Hepatocyte (in vitro differentiated cells): ENCODE data around the gene MARK1. TPM values are rescaled to one million over a fixed set of nuclear protein-coding genes. Genes with fewer than 3 reads are reported as not detected.

Experiments
- DNase-seq: peaks from one replicate; pipeline ENCODE4 v3.0.0-alpha.2; 2016; ENCODE audit warnings: low spot score
- H2AFZ ChIP-seq: fragments of 200-600 bp; sonication (generic); 2 replicates; pipeline ENCODE4 v1.6.0; 2016; ENCODE audit warnings: antibody characterized with exemption, mild to moderate bottlenecking
- H3K27ac ChIP-seq: fragments of 200-600 bp; sonication (generic); 2 replicates; pipeline ENCODE4 v1.5.1; 2016; ENCODE audit warnings: mild to moderate bottlenecking
- H3K27me3 ChIP-seq: fragments of 200-600 bp; sonication (generic); 2 replicates; pipeline ENCODE4 v1.6.1; 2016
- H3K36me3 ChIP-seq: fragments of 200-600 bp; sonication (generic); replicated peaks from 2 replicates; pipeline ENCODE4 v1.5.1; 2016; ENCODE audit warnings: low read depth; ENCODE audit not compliant: insufficient read depth
- H3K4me1 ChIP-seq: fragments of 200-600 bp; sonication (generic); 2 replicates; pipeline ENCODE4 v1.5.1; 2016; ENCODE audit warnings: mild to moderate bottlenecking, moderate library complexity; ENCODE audit not compliant: insufficient read depth
- H3K4me2 ChIP-seq: fragments of 200-600 bp; sonication (generic); 2 replicates; pipeline ENCODE4 v1.6.0; 2016
- H3K4me3 ChIP-seq: fragments of 200-600 bp; sonication (generic); 2 replicates; pipeline ENCODE4 v1.5.1; 2016; ENCODE audit warnings: mild to moderate bottlenecking
- H3K79me2 ChIP-seq: fragments of 200-600 bp; sonication (generic); 2 replicates; pipeline ENCODE4 v1.6.0; 2017; ENCODE audit warnings: mild to moderate bottlenecking
- H3K9me2 ChIP-seq: fragments of 200-600 bp; sonication (generic); replicated peaks from 2 replicates; pipeline ENCODE4 v1.6.0; 2017; ENCODE audit warnings: mild to moderate bottlenecking; ENCODE audit not compliant: insufficient read depth
- H3K9me3 ChIP-seq: fragments of 200-600 bp; sonication (generic); 2 replicates; pipeline ENCODE4 v1.5.1; 2016; ENCODE audit warnings: low read depth, mild to moderate bottlenecking
- H4K20me1 ChIP-seq: fragments of 200-600 bp; sonication (generic); 2 replicates; pipeline ENCODE4 v1.6.0; 2016; ENCODE audit warnings: mild to moderate bottlenecking; ENCODE audit not compliant: insufficient read depth, poor library complexity, severe bottlenecking
- EZH2 ChIP-seq: fragments of 200-600 bp; sonication (generic); IDR thresholded peaks from 2 replicates; pipeline ENCODE4 v1.6.1; 2016; ENCODE audit warnings: antibody characterized with exemption, mild to moderate bottlenecking, borderline replicate concordance
- EZH2phosphoT487 ChIP-seq: fragments of 200-600 bp; sonication (generic); IDR thresholded peaks from one replicate; pipeline ENCODE4 v1.6.1; 2018; ENCODE audit warnings: antibody characterized with exemption, mild to moderate bottlenecking, low read depth, moderate library complexity; ENCODE audit not compliant: unreplicated experiment, severe bottlenecking
- WGBS: methylation state at CpG from one replicate; pipeline ENCODE4 v1.1.6; 2016; ENCODE audit warnings: low lambda C conversion rate; ENCODE audit errors: missing lambda C conversion rate; 5-methylcytosine and 5-hydroxymethylcytosine counted together
- polyA plus RNA-seq: library from polyadenylated mRNA; unstranded; fragments of >200 nt; fragmentation: Nextera tagmentation; extraction: Ambion mirVana; gene quantifications from 2 replicates; pipeline ENCODE4 v1.2.1, GENCODE V29; 2016
- total RNA-seq: library from RNA; depleted of rRNA; stranded (reverse); fragments of >200 nt; gene quantifications from 2 replicates; pipeline ENCODE4 v1.2.3, GENCODE V29; 2014
- TF ChIP-seq, protein P1 (sequence below): fragments of 200-600 bp; sonication (generic); IDR thresholded peaks from 2 replicates; pipeline ENCODE4 v1.5.1; 2016; ENCODE audit warnings: antibody characterized with exemption, mild to moderate bottlenecking; ENCODE audit not compliant: poor library complexity

The MARK1 gene
- total and polyA plus RNA-seq, 2 experiments from 2014 or later: 1.9 to 7.1 TPM

DNA sequence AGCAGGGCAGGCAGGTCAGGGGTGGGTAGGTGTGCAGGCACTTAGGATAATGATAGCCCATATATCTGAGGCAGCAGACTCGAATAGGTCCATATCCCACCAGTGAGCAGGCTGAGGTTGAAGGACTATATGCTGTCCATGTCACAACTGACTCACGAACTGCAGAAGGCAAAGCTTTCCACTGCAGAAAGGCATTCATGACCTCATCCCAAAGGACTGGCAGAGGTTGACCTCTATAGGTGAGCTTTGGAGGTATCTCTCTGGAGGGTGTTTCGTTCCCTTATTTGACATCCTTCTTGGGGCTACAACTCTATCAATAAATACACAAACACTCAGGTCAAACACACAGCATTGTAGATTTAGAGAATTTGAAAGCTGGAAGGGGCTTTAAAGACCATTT, 42.8 kb upstream of the MARK1 start:
- peak overlapping the region; percentile 64 for H3K27ac ChIP-seq
- WGBS: 65% methylated on average over 3 of the region's 3 CpGs
- H3K4me1 ChIP-seq: peaks cover 10% of the 10 kb centered on the region
- no peaks in the 10 kb centered on the region for H3K9me2 ChIP-seq
- no peaks in the 10 kb centered on the region for H3K27me3 ChIP-seq
- TF ChIP-seq, protein P1, sequence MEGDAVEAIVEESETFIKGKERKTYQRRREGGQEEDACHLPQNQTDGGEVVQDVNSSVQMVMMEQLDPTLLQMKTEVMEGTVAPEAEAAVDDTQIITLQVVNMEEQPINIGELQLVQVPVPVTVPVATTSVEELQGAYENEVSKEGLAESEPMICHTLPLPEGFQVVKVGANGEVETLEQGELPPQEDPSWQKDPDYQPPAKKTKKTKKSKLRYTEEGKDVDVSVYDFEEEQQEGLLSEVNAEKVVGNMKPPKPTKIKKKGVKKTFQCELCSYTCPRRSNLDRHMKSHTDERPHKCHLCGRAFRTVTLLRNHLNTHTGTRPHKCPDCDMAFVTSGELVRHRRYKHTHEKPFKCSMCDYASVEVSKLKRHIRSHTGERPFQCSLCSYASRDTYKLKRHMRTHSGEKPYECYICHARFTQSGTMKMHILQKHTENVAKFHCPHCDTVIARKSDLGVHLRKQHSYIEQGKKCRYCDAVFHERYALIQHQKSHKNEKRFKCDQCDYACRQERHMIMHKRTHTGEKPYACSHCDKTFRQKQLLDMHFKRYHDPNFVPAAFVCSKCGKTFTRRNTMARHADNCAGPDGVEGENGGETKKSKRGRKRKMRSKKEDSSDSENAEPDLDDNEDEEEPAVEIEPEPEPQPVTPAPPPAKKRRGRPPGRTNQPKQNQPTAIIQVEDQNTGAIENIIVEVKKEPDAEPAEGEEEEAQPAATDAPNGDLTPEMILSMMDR: peak; percentile 5
- no peak for TF ChIP-seq EZH2phosphoT487
- H3K79me2 ChIP-seq: no peaks in the 10 kb centered on the region
- DNase-seq: peak; percentile 30
- H3K36me3 ChIP-seq: no peaks in the 10 kb centered on the region
- H3K4me3 ChIP-seq: no peak overlapping the region
- H3K4me2 ChIP-seq: no peak overlapping the region
- no peaks in the 10 kb centered on the region for H4K20me1 ChIP-seq
- no peak overlapping the region for H2AFZ ChIP-seq
- H3K9me3 ChIP-seq: no peaks in the 10 kb centered on the region

GRCh38 chr1:220485791-220486190, 42.1 kb upstream of the MARK1 start:
- H3K27me3 ChIP-seq: no peaks in the 10 kb centered on the region
- no peaks in the 10 kb centered on the region for H3K36me3 ChIP-seq
- H3K4me2 ChIP-seq: no peak overlapping the region
- H3K79me2 ChIP-seq: no peaks in the 10 kb centered on the region
- no peak overlapping the region for H3K4me3 ChIP-seq
- no peak overlapping the region for H2AFZ ChIP-seq
- no peaks in the 10 kb centered on the region for H3K9me2 ChIP-seq
- WGBS: 81% methylated on average over 6 of the region's 6 CpGs
- peaks cover 10% of the 10 kb centered on the region for H3K4me1 ChIP-seq
- H3K9me3 ChIP-seq: no peaks in the 10 kb centered on the region
- DNase-seq: no peak
- no peaks in the 10 kb centered on the region for H4K20me1 ChIP-seq
- peak overlapping the region; percentile 31 for H3K27ac ChIP-seq
- TF ChIP-seq EZH2phosphoT487: no peak

- Histone ChIP-seq H3K4me3 (no peak overlapping the region), H3K27ac (peak overlapping the region; percentile 95), H3K27me3 (no peaks in the 10 kb centered on the region)
These were observed 40.6 kb upstream of the MARK1 start for GRCh38 chr1:220487297-220487820.

GRCh38 chr1:220491891-220492290, 36.0 kb upstream of the MARK1 start:
- DNase-seq: no peak
- no peak overlapping the region for H2AFZ ChIP-seq
- TF ChIP-seq, protein P1: no peak
- TF ChIP-seq EZH2phosphoT487 (no peak), EZH2 (no peak)

More at GRCh38 chr1:220487297-220487820, 40.6 kb upstream of the MARK1 start:
- peak overlapping the region; percentile 34 for H2AFZ ChIP-seq
- H4K20me1 ChIP-seq: no peaks in the 10 kb centered on the region
- peak; percentile 83 for DNase-seq
- peaks cover 10% of the 10 kb centered on the region for H3K4me1 ChIP-seq
- H3K4me2 ChIP-seq: peak overlapping the region; percentile 30
- H3K9me3 ChIP-seq: no peaks in the 10 kb centered on the region
- no peaks in the 10 kb centered on the region for H3K79me2 ChIP-seq
- TF ChIP-seq, protein P1: no peak
- TF ChIP-seq EZH2 (no peak), EZH2phosphoT487 (no peak)
- WGBS: 65% methylated on average over 5 of the region's 5 CpGs
- no peaks in the 10 kb centered on the region for H3K36me3 ChIP-seq
- no peaks in the 10 kb centered on the region for H3K9me2 ChIP-seq

More at GRCh38 chr1:220491891-220492290, 36.0 kb upstream of the MARK1 start:
- H4K20me1 ChIP-seq: no peaks in the 10 kb centered on the region
- H3K79me2 ChIP-seq: no peaks in the 10 kb centered on the region
- H3K9me2 ChIP-seq: no peaks in the 10 kb centered on the region
- 60% methylated on average over 2 of the region's 2 CpGs for WGBS
- H3K4me1 ChIP-seq: peaks cover 2% of the 10 kb centered on the region
- H3K9me3 ChIP-seq: no peaks in the 10 kb centered on the region
- no peaks in the 10 kb centered on the region for H3K27me3 ChIP-seq
- no peak overlapping the region for H3K4me2 ChIP-seq
- H3K4me3 ChIP-seq: no peak overlapping the region
- H3K27ac ChIP-seq: no peak overlapping the region
- no peaks in the 10 kb centered on the region for H3K36me3 ChIP-seq
